ENCODE measurements around the gene HAGHL.

Gene HAGHL, protein sequence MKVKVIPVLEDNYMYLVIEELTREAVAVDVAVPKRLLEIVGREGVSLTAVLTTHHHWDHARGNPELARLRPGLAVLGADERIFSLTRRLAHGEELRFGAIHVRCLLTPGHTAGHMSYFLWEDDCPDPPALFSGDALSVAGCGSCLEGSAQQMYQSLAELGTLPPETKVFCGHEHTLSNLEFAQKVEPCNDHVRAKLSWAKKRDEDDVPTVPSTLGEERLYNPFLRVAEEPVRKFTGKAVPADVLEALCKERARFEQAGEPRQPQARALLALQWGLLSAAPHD

DNA sequence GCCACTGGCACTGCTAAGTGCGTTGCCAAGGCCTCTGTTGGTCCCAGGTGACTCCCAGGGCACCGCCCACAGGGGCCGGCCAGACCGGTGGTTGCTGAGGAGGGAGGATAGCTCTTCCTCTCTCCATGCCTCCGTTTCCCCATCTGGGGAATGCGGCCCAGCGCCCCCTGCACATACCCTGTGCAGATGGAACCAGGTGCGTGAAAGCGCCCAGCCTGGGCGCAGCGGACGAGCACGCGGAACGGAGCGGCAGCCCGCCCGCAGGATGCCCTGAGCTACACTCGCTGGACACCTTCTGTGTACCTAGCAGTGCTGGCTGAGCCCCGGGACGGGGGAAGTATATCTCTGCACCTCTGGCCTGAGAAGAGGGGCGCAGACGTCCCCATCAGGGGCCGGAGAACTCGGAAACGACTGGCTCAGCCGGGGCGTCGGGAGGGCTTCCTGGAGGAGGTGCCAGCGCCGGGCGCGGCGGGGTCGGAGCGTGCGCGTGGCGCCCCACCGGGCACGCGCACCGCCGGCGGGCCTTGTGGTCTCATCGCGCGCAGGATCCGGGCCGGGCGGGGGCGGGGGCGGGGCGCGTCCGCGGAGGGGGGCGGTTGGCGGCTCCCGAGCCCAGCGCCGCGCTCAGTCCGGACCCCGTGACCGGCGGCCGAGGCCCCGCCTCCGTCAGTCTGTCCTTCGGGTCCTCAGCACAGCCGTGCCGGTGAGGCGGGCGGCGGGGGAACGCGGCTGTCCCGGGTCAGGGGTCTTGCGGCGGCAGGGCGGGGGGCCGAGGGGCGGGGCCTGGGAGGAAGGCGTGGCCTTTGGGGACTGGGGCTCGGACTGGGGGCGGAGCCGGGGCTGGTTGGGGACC, at the start of gene HAGHL, which contains the start of gene CCDC78:
TSS of gene HAGHL (plus strand) at position 669 of the 853 bp plus-strand sequence. CDS start 404 bp downstream, outside the sequence.
TSS of gene CCDC78 (minus strand) at position 6 of the 853 bp plus-strand sequence. CDS start 76 bp downstream, outside the sequence.
- DNase-seq, result no peak

DNA sequence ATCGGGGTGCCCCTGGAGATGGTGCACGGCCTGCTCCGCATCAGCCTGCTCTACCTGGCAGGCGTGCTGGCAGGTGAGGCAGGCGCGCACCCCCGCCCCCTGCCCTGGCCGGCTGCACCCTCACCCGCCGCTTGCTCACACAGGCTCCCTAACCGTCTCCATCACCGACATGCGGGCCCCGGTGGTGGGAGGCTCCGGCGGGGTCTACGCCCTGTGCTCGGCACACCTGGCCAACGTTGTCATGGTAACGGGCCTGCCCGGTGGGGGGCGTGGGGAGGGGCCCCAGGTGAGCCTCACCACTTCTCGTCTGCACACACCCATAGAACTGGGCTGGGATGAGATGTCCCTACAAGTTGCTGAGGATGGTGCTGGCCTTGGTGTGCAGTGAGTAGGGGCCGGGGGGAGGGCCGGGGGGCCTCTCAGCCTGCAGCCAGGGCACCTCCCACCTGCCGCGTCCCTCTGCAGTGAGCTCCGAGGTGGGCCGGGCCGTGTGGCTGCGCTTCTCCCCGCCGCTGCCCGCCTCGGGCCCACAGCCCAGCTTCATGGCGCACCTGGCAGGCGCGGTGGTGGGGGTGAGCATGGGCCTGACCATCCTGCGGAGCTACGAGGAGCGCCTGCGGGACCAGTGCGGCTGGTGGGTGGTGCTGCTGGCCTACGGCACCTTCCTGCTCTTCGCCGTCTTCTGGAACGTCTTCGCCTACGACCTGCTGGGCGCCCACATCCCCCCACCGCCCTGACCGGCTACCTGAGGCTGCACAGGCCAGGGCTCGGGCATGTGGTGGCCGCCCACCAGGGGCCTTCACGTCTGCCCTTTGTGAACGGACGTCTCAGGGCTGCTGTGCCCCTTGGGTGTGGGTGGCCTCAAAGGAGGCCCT, 49.4 kb upstream of the HAGHL start:
- peak; percentile 34 for DNase-seq

DNA sequence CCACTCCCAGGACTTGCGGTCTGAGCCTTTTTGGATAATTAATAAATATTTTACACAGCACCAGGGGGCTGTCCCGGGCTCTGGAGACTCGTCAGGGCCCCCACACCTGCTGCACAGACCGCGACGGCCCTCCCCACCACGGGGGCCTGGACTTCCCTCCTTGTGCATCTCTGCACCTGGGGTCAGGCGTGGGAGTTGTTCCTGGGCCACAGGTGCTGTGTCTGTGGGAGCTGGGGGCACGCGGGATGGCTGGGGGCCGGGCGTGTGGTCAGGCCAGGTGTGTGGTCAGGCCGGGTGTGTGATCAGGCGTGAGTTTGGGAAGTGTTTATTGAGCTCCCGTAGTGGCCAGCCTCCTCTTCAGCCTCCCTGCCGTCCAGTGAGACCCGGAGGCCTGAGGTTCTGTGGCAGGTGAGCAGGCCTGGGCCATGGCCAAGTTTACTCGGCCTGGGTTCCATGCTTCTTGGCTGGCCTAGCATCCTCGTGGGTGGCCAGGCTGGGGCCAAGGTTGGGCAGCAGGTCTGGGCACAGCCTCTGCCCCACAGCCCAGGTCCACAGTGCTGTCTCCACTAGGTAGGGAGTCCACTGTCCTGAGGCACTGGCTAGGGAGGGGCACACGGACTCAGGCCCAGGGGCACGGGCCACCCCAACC, 48.6 kb upstream of the HAGHL start:
- DNase-seq, result no peak

DNA sequence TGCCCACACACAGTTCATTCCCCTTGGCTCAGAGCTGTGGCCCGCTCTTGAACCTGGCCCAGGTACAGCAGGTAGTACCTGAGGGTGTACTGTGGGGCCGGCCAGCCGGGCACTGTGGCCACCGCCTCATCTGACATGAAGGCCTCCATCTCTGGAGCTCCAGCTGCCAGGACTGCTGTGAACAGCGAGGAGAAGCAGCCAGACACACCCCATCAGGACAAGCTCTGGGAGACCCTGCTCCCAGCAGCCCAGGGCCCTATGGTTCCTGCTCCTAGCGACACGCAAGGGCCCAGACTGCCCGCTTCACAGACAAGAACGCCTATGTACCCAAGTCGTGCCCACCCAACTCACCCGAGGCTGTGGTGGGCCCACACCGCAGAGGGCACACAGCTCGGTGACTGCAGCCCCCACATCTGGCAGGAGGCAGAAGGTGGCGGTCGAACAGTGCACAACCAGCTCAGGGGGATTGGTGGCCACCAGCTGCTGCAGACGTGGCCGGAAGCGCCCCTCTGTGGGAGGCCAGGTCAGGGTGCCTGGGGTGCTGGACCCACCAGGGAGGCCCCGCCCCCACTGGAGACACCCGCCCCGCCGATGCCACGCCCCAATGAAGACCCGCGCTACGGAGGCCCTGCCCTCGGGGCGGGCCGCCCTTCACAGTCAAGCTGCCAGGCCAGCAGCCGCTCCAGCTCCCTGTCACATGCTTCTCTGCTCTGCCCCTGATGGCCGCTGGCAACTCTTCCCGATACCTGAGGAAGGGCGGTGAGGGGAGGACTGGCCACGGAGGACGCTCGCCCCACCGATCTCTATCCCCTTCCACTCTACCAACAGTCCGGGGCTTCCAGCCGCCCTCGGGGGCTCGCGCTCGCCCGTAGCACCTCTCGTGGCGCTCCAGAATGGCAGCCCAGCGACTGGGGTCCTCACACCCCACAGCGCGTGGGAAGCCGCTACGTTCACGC, 47.8 kb upstream of the HAGHL start:
- DNase-seq, result peak; percentile 17

DNA sequence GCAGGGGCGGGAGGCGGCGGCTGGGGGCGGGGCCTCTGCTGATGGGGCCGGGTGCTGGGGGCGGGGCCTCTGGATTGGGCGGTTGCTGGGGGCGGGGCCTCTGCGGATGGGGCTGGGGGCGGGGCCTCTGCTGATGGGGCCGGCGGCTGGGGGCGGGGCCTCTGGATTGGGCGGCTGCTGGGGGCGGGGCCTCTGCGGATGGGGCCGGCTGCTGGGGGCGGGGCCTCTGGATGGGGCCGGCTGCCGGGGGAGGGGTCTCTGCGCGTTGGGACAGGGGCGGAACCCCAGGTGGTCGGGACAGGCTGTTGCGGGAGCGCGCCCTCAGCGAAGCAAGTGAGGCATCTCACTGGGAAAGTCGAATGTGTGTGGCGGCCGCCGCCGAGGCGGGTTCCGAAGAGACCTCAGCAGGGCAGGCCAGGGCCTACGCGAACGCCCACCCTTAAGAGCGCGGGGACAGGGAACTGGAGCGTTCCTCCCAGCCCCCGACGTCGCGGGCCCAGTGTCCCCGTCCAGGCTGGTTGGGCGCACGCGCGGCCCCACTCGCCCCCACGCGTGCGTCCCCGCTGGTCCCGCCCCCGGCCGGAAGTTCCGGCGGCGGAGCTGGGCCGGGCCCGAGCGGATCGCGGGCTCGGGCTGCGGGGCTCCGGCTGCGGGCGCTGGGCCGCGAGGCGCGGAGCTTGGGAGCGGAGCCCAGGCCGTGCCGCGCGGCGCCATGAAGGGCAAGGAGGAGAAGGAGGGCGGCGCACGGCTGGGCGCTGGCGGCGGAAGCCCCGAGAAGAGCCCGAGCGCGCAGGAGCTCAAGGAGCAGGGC, 46.9 kb upstream of the HAGHL start, which contains the start of gene STUB1:
TSS of gene STUB1 (plus strand) at position 597 of the 811 bp plus-strand sequence. CDS start at position 713, 116 bp downstream.
- DNase-seq, result no peak

DNA sequence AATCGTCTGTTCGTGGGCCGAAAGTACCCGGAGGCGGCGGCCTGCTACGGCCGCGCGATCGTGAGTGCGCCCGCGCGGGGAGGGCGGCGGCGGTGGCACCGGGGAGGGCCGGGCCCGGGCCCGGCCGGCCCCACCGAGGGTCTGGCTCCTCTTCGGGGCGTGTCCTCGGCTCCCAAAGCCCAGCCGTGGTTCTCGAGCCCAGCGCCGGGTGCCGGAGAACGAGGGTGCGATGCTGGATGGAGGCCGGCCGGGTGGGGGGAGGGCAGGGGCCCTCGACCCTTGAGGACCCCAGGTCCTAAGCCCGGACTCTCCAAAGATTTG, 46.3 kb upstream of the HAGHL start:
- no peak for DNase-seq

DNA sequence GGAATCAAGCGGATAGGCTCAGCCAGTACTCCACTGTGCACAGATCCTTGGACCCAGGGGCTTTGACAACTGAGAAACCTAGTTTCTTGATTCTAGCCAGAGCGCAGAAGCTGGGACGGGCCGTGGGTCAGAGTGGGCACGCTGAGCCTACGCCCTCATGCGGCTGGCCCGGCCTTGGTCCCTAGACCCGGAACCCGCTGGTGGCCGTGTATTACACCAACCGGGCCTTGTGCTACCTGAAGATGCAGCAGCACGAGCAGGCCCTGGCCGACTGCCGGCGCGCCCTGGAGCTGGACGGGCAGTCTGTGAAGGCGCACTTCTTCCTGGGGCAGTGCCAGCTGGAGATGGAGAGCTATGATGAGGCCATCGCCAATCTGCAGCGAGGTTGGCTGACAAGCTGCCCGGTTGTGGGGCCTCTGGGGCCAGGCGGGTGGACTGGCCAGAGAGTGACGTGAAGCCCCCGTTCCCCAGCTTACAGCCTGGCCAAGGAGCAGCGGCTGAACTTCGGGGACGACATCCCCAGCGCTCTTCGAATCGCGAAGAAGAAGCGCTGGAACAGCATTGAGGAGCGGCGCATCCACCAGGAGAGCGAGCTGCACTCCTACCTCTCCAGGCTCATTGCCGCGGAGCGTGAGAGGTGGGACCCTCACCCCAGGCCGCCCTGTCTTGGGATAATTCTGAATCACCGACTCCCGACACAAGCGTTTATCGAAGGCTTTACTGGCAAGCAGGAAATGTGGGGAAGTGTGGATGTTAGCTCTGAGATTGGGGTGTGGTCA, 45.8 kb upstream of the HAGHL start:
- no peak for DNase-seq

DNA sequence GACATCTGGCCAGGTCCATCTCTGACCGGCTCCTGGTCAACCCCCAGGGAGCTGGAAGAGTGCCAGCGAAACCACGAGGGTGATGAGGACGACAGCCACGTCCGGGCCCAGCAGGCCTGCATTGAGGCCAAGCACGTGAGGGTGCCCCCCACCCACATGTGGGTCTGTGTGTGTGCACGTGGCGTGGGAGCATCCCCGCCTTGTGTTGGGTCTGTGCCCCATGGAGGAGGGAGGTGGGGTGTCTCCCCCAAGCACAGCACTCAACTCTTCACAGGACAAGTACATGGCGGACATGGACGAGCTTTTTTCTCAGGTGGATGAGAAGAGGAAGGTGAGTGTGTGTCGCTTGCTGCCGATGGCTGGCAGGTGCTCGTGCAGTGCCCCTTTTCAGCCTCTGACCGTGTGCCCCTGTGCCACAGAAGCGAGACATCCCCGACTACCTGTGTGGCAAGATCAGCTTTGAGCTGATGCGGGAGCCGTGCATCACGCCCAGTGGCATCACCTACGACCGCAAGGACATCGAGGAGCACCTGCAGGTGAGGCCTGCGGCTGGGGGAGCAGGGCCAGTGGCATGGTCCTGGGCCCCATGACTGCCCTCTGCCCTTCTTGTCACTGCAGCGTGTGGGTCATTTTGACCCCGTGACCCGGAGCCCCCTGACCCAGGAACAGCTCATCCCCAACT, 45.0 kb upstream of the HAGHL start:
- DNase-seq, result no peak

DNA sequence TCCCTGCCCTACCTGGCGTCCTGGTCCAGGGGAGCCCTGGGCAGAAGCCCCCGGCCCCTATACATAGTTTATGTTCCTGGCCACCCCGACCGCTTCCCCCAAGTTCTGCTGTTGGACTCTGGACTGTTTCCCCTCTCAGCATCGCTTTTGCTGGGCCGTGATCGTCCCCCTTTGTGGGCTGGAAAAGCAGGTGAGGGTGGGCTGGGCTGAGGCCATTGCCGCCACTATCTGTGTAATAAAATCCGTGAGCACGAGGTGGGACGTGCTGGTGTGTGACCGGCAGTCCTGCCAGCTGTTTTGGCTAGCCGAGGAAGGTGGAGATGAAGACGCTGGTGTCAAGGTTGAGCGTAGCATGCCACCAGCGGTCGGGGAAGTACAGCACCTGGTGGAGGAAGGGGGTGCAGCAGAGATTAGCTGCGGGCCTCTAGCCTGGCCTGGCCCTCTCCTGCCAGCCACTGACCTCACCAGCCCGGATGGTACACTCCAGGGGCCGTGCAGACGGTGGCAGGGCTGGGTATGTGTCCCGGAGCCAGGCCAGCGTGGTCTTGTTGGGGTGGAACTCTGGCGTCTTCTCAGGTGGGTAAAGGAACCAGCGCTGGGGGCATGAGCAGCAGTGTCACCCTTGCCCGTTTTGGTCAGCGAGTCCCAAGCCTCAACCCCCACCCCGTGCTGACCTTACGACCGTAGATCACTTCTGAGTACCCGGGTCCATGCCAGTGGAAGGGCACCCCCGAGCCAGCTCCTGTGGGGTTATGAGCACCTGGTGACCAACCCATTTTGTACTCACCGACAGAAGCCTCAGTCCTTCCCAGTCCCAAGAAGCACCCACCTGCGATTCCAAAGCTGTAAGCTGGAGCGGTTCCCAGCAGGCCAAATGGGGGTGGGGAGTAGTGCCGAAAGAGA, 44.2 kb upstream of the HAGHL start:
- DNase-seq, result no peak

DNA sequence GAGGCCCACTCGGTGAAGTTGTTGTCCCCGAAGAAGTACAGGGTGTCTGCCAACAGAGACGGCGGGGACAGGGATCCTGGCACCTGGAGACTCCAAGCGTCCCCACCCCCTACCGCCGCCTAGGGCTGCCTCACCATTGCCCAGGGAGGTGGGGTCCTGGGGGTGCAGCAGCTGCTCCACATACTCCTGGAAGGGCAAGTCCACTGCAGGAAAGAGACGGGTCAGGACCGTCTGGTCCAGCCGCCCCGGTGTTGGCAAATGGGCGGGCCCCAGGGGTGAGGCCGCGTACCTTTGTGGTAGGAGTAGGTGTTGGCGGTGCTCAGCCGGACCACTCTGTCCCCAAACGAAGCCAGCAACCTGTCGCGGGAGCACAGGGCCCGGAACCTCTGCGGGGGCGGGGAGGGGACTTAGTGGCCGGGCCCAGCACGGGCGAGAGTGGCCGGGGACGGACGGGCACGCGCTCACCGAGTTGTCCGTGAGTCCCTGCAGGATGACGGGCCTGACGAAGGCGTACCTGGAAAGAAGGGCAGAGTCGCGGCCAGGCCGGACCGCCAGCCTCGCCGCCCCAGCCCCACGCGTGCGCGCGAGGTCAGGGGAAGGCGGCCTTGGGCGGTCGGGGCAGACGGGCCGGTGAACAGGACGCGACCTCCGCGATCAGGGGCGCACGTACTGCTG, 43.4 kb upstream of the HAGHL start:
- no peak for DNase-seq

DNA sequence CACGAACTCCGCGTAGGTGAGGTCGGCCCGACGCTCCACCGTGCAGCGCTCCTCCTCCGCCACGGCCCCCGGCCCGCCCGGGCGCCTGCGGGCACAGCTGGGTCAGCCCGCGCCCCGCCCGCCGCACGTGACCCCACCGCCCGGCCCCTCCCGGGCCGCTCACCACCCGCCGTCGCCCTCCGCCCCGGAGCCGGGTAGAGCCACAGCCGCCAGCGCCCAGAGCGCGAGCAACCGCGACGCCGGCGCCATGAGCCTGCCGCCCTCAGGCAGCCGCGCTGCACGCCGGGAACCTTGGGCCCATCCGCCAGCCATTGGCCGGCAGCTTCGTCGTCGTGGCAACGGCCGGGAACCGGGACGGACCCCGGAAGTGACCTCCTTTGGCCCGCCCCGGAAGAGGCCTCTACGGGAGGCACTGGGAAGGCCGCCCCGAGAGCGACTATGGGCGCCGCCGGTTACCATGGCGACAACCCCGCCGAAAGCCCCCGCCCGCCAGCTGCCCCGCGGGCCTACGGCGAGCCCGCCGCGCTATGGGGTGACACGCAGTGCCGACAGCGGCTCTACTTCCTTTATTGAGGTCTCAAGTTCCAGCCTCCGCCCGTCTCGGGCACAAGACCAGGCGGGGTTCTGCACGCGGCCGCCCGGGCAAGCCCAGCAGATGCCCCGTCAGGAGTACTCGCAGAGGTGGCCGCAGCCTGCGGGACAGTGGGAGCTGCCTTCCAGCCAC, 42.7 kb upstream of the HAGHL start, which contains the start of gene JMJD8:
TSS of gene JMJD8 (minus strand) at position 264 of the 724 bp plus-strand sequence. CDS start at position 249, 15 bp downstream.
- DNase-seq, result peak; percentile 56

DNA sequence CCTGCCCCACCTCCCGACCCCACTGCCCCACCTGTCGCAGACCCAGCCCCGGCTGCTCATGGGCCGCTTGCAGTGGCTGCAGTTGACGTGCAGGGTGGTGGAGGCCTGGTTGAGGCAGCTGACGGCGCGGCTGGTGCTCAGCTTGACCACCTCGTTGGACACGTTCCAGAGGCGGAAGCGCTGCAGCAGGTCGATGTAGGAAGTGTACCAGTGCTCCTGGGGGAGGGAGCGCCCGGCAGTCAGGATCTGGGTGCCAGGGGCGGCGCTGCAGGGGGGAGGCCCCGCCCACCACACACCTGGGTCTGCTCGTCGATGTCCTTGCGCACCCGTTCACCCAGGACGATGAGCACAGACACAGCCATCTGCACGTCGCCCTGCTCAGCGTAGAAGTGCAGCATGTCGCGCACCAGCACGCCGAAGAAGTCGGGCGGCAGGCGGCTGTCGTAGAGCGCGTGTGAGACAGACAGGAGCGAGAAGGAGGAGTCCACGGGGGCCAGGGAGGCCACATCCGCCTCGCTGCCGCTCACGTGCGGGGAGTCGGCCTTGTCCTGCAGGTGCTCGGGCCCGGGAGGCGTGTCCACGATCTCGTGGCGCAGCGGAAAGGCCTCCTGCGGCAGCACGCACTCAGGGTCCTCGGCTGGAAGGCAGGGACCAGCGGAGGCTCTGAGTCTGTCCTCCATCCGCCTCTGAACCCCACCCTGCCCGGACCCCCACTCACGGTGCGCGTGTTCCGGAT, 41.8 kb upstream of the HAGHL start:
- DNase-seq, result peak; percentile 59

DNA sequence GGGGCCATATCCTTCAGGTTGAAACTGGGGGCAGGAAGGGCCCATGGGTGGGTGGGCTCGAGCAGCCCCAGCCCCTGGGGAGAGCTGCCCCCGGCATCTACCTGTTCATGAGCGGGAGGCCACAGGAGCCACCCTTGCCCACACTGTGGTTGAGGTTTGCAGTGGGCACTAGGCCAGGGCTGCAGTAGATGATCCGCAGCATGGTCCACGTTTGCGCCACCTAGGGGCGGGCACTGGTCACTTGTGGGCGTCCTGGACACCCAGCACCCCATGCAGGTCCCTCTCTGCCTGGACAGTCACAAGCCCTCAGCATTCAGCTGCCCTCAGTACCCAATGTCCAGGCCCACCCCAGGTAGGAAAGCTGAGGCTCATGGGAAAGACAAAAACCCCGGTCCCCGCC, 40.9 kb upstream of the HAGHL start:
- DNase-seq, result no peak

DNA sequence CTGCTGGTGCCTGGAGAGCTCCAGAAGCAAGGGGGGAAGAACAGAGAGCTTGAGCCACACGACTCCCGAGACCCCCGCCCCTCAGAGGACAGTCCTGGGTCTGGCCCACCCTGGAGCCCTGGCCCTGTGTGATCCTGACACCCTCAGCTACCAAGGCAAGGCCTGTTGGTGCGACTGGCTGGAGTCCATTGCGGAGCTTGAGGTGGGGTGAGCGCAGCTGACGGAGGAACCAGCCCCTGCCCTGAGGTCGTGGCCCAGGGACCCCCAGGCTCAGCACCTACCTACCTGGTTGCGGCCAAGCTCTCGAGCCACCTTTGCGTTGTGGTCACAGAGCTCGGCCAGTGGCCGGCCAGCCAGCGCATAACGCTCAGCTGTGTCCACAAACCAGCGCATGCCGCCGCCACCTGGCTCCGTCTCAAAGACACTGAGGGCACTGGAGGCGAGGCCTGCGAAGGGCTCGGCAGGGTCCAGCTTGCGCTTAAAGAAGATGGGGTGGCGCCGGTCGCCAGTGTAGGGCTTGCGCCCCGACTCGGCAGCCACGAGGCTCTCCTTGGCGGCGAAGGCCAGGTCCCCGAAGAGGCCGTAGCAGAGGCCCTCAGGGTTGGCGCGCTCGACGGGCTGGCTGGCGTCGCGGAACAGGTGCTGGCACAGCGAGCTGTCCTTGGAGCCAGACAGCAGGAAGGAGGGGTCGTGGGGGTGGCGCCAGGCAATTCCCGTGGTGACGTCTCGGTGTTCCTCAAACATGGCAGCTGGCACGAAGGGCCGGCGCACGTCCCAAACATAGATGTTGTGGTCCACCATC, 40.2 kb upstream of the HAGHL start:
- DNase-seq, result no peak

DNA sequence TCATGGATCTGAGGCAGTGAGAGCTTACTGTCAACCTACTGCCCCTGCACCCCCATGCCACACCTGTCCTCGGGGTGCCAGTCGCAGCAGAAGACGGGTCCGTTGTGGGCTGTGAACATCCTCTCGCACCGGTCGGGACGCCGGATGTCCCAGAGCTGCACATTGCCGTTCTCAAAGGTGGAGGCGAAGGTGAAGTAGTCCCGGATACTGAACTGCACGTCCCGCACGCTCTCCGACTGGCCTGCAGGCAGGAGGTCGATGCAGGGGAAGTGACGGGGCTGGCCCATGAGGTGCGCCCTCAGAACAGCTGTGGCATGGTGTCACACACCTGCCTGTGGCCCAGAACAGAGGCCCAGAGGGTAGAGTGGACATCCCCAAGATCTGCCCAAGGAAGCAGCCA, 39.4 kb upstream of the HAGHL start:
- no peak for DNase-seq

Data from NCI-H1417 treated with DMSO at 0.1 percent for 48 hours (cell line).